HUES6 (cell line): ENCODE results near the gene COLEC12.

Source experiments
- H3K27ac ChIP-seq: 2 replicates; pipeline ENCODE4 v1.7.0; 2013; ENCODE audit warnings: low read depth, mild to moderate bottlenecking, low read length, inconsistent platforms
- H3K27me3 ChIP-seq: 2 replicates; pipeline ENCODE4 v1.6.1; 2013; ENCODE audit warnings: low read length; ENCODE audit not compliant: control insufficient read depth, insufficient read depth
- H3K36me3 ChIP-seq: 2 replicates; pipeline ENCODE4 v1.6.1; 2013; ENCODE audit warnings: low read length; ENCODE audit not compliant: control insufficient read depth, insufficient read depth
- H3K4me1 ChIP-seq: 2 replicates; pipeline ENCODE4 v1.6.1; 2013; ENCODE audit warnings: low read length; ENCODE audit not compliant: control insufficient read depth, insufficient read depth
- H3K4me3 ChIP-seq: 2 replicates; pipeline ENCODE4 v1.5.1; 2013; ENCODE audit warnings: low read depth, low read length
- H3K9ac ChIP-seq: one replicate; pipeline ENCODE4 v1.6.1; 2013; ENCODE audit warnings: mild to moderate bottlenecking, low read length
- H3K9me3 ChIP-seq: 2 replicates; pipeline ENCODE4 v1.6.1; 2013; ENCODE audit warnings: low read depth, low read length; ENCODE audit not compliant: control insufficient read depth, insufficient read depth

The COLEC12 gene

GRCh38 chr18:500632-501405 lies at the start of gene COLEC12:
Gene COLEC12, minus strand, starts transcription at chr18:500701. Its CDS starts 187 bp downstream, at chr18:500514.
- peaks cover 3% of the 10 kb centered on the region; the same call in 1 of the 2 replicates for H3K4me1 ChIP-seq
- peak within 1 kb of the TSS; percentile 62 for H3K9ac ChIP-seq
- peak within 1 kb of the TSS; percentile 71 for H3K4me3 ChIP-seq
- peaks cover 55% of the 10 kb centered on the region for H3K27me3 ChIP-seq
- no peaks in the 10 kb centered on the region for H3K36me3 ChIP-seq
- H3K9me3 ChIP-seq: no peaks in the 10 kb centered on the region
- H3K27ac ChIP-seq: no peak within 1 kb of the TSS; the same call in 1 of the 2 replicates

GRCh38 chr18:549967-550366 lies 49.5 kb upstream of the COLEC12 start:
- Histone ChIP-seq H3K36me3 (no peaks in the 10 kb centered on the region), H3K4me1 (no peaks in the 10 kb centered on the region), H3K9me3 (peaks cover 2% of the 10 kb centered on the region; the same call in 1 of the 2 replicates), H3K27ac (no peak overlapping the region), H3K4me3 (no peak overlapping the region), H3K27me3 (no peaks in the 10 kb centered on the region), H3K9ac (no peak overlapping the region)

GRCh38 chr18:543447-544078 lies 43.1 kb upstream of the COLEC12 start:
- no peak overlapping the region for H3K27ac ChIP-seq

DNA sequence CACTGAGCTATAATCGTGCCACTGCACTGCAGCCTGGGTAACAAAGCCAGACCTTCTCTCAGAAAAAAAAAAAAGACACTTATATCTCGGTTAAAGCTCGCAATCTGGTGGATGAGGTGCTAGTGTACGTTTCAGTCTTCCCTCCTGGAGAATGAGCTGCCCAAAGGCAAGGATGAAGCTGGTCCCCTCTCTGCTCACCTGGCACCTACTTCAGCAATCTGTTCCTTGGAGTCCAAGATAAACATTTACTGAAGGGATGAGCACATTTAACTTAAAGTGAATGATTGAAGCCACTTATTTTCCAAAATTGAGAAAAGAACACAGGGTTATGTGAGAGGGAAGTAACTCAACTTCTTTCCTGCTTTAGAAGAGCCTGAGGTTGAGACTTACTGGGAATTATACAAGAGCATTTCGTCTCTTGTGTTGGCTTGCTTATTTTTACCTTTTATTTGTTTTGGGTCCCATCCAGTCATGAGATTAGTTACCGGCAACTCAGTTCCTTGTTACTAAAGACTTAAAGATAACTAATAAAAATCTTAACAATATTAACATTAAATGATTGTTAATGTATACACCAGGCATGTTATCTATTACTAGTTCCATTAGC lies 33.6 kb upstream of the COLEC12 start:
- Histone ChIP-seq H3K4me3 (no peak overlapping the region), H3K4me1 (no peaks in the 10 kb centered on the region), H3K9me3 (no peaks in the 10 kb centered on the region), H3K9ac (no peak overlapping the region), H3K27me3 (no peaks in the 10 kb centered on the region), H3K27ac (no peak overlapping the region), H3K36me3 (no peaks in the 10 kb centered on the region)

More at GRCh38 chr18:543447-544078, 43.1 kb upstream of the COLEC12 start:
- Histone ChIP-seq H3K9ac (no peak overlapping the region), H3K9me3 (peaks cover 2% of the 10 kb centered on the region; the same call in 1 of the 2 replicates), H3K4me1 (no peaks in the 10 kb centered on the region), H3K36me3 (no peaks in the 10 kb centered on the region), H3K27me3 (no peaks in the 10 kb centered on the region), H3K4me3 (no peak overlapping the region)

- H3K9me3 ChIP-seq: no peaks in the 10 kb centered on the region
- H3K9ac ChIP-seq: no peak overlapping the region
- H3K27ac ChIP-seq: no peak overlapping the region
- no peak overlapping the region for H3K4me3 ChIP-seq
- no peaks in the 10 kb centered on the region for H3K4me1 ChIP-seq
- no peaks in the 10 kb centered on the region for H3K27me3 ChIP-seq
- H3K36me3 ChIP-seq: no peaks in the 10 kb centered on the region
Measured at GRCh38 chr18:532632-533031, 32.1 kb upstream of the COLEC12 start.

GRCh38 chr18:532018-532417 lies 31.5 kb upstream of the COLEC12 start:
- Histone ChIP-seq H3K9me3 (no peaks in the 10 kb centered on the region), H3K27ac (no peak overlapping the region), H3K36me3 (no peaks in the 10 kb centered on the region), H3K4me3 (no peak overlapping the region), H3K9ac (no peak overlapping the region), H3K4me1 (no peaks in the 10 kb centered on the region), H3K27me3 (no peaks in the 10 kb centered on the region)

- H3K4me3 ChIP-seq: no peak overlapping the region
- no peaks in the 10 kb centered on the region for H3K27me3 ChIP-seq
- H3K4me1 ChIP-seq: no peaks in the 10 kb centered on the region
- no peak overlapping the region for H3K9ac ChIP-seq
- H3K9me3 ChIP-seq: no peaks in the 10 kb centered on the region; the same call in 1 of the 2 replicates
- no peaks in the 10 kb centered on the region for H3K36me3 ChIP-seq
- no peak overlapping the region for H3K27ac ChIP-seq
Measured at GRCh38 chr18:527146-527545, 26.6 kb upstream of the COLEC12 start.

- H3K4me1 ChIP-seq: no peaks in the 10 kb centered on the region
- no peak overlapping the region for H3K4me3 ChIP-seq
- H3K27me3 ChIP-seq: no peaks in the 10 kb centered on the region
- no peak overlapping the region for H3K27ac ChIP-seq
- no peaks in the 10 kb centered on the region for H3K36me3 ChIP-seq
- H3K9me3 ChIP-seq: no peaks in the 10 kb centered on the region; the same call in 1 of the 2 replicates
- no peak overlapping the region for H3K9ac ChIP-seq
Measured at GRCh38 chr18:526681-527080, 26.2 kb upstream of the COLEC12 start.

- Histone ChIP-seq H3K27me3 (no peaks in the 10 kb centered on the region), H3K27ac (no peak overlapping the region)
Measured at GRCh38 chr18:525036-525797, 24.7 kb upstream of the COLEC12 start.

GRCh38 chr18:524466-524865 lies 24.0 kb upstream of the COLEC12 start:
- no peaks in the 10 kb centered on the region for H3K36me3 ChIP-seq
- H3K9me3 ChIP-seq: peaks cover 4% of the 10 kb centered on the region; the same call in 1 of the 2 replicates
- H3K27me3 ChIP-seq: no peaks in the 10 kb centered on the region
- H3K9ac ChIP-seq: no peak overlapping the region
- H3K4me1 ChIP-seq: no peaks in the 10 kb centered on the region
- no peak overlapping the region for H3K4me3 ChIP-seq
- no peak overlapping the region for H3K27ac ChIP-seq

More at GRCh38 chr18:525036-525797, 24.7 kb upstream of the COLEC12 start:
- Histone ChIP-seq H3K4me1 (no peaks in the 10 kb centered on the region), H3K4me3 (no peak overlapping the region), H3K9ac (no peak overlapping the region), H3K9me3 (peaks cover 4% of the 10 kb centered on the region; the same call in 1 of the 2 replicates), H3K36me3 (no peaks in the 10 kb centered on the region)
